DND-41 (cell line): ENCODE results near the gene B4GALT1.

Source experiments
- CTCF ChIP-seq: IDR thresholded peaks from 2 replicates; pipeline ENCODE4 v1.5.1; 2012; ENCODE audit warnings: borderline replicate concordance, low read length, moderate library complexity, mild to moderate bottlenecking; ENCODE audit not compliant: poor library complexity, severe bottlenecking; ENCODE audit errors: extremely low read depth
- EZH2 ChIP-seq: IDR thresholded peaks from 3 replicates; pipeline ENCODE4 v1.6.1; 2012; ENCODE audit warnings: borderline replicate concordance, low read depth, mild to moderate bottlenecking, moderate library complexity, low read length, inconsistent platforms; ENCODE audit not compliant: severe bottlenecking

- no peak for TF ChIP-seq CTCF
- TF ChIP-seq EZH2 = no peak
These were observed 27.5 kb downstream of the B4GALT1 start for GRCh38 chr9:33139421-33140228.
